Esophagus muscularis mucosa (tissue), 4 donors: Measurements from ENCODE around the gene CAMTA1. TPM values are rescaled to one million over a fixed set of nuclear protein-coding genes. Genes with fewer than 3 reads are reported as not detected.

Source experiments
- DNase-seq: peaks from one replicate; pipeline ENCODE4 v3.0.0-alpha.2; 2017; ENCODE audit errors: extremely low spot score
- H3K27ac ChIP-seq, 4 donors: fragments of 200-600 bp; sonication (generic); replicated peaks in 1 of 4; 1 replicate in 3 of 4; 2 replicates in 1 of 4; pipeline ENCODE4 v1.5.1; 2016 to 2019; ENCODE audit warnings: mild to moderate bottlenecking in 1 of 4
- H3K27me3 ChIP-seq, 4 donors: fragments of 200-600 bp; sonication (generic); one replicate each; pipeline versions ENCODE4 v1.5.1 to v1.6.0; 2016 to 2019
- H3K36me3 ChIP-seq, 4 donors: fragments of 200-600 bp; sonication (generic); one replicate each; pipeline ENCODE4 v1.5.1; 2016 to 2019
- H3K4me1 ChIP-seq, 4 donors: fragments of 200-600 bp; sonication (generic); one replicate each; pipeline ENCODE4 v1.5.1; 2016 to 2019
- H3K4me3 ChIP-seq, 4 donors: fragments of 200-600 bp; sonication (generic); 1 replicate in 2 of 4; 2 replicates in 2 of 4; pipeline ENCODE4 v1.5.1; 2016 to 2019; ENCODE audit warnings: mild to moderate bottlenecking in 4 of 4, moderate library complexity in 1 of 4
- H3K9me3 ChIP-seq, 4 donors: fragments of 200-600 bp; sonication (generic); 1 replicate in 3 of 4; 2 replicates in 1 of 4; pipeline ENCODE4 v1.5.1; 2016 to 2019
- EP300 ChIP-seq: sonication (generic); formaldehyde crosslinking; IDR thresholded peaks from one replicate; pipeline ENCODE4 v1.6.1; 2017; ENCODE audit warnings: antibody characterized with exemption
- POLR2A ChIP-seq: fragments of 450-650 bp; IDR thresholded peaks from one replicate; pipeline ENCODE4 v1.6.1; 2017; ENCODE audit warnings: antibody characterized with exemption, moderate library complexity, mild to moderate bottlenecking, low read depth
- POLR2AphosphoS5 ChIP-seq, 2 donors: sonication (generic); formaldehyde crosslinking; IDR thresholded peaks; one replicate each; pipeline ENCODE4 v1.6.1; 2017; ENCODE audit warnings: antibody characterized with exemption in 2 of 2
- whole genome bisulfite sequencing: methylation state at CpG from one replicate; pipeline ENCODE4 v1.1.5; 2018; 5-methylcytosine and 5-hydroxymethylcytosine counted together
- intact Hi-C: fragments of 100-400 bp; cut with DNase I; formaldehyde crosslinking; loops from one replicate; pipeline ENCODE4 v1.15.1; 2023
- total RNA-seq, 4 donors: library from RNA; depleted of rRNA; stranded (reverse); fragments of >200 nt; gene quantifications; one replicate each; pipeline versions ENCODE4 v1.1.0 to v1.2.1, GENCODE V29; 2016
- TF ChIP-seq, protein P1 (sequence below), 3 experiments: fragments of 200-600 bp in 2 of 3; fragments of 450-650 bp in 1 of 3; sonication (generic) in 2 of 3; IDR thresholded peaks; one replicate each; pipeline ENCODE4 v1.5.1; 2017 to 2019; ENCODE audit warnings: antibody characterized with exemption in 3 of 3, mild to moderate bottlenecking in 2 of 3, moderate library complexity in 1 of 3

The CAMTA1 gene
- total RNA-seq, 4 donors from 2014 or later, result 109 to 226 (median 139) TPM

DNA sequence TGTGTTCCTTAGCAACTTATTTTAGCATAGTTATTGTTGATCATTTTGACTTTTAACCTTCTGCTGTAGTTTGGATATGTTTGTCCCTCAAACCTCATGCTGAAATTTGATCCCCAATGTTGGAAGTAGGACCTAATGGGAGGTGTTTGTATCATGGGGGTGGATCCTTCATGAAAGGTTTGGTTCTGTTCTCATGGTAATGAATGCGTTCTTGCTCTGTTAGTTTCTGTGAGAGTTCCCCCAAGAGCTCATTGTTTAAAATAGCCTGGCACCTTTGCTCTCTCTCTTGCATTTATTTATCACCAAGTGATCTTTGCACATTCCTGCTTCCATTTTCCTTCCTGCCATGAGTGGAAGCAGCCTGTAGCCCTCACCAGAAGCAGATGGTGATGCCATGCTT, 613.7 kb downstream of the CAMTA1 start:
- intact Hi-C loops, result no loop called here

DNA sequence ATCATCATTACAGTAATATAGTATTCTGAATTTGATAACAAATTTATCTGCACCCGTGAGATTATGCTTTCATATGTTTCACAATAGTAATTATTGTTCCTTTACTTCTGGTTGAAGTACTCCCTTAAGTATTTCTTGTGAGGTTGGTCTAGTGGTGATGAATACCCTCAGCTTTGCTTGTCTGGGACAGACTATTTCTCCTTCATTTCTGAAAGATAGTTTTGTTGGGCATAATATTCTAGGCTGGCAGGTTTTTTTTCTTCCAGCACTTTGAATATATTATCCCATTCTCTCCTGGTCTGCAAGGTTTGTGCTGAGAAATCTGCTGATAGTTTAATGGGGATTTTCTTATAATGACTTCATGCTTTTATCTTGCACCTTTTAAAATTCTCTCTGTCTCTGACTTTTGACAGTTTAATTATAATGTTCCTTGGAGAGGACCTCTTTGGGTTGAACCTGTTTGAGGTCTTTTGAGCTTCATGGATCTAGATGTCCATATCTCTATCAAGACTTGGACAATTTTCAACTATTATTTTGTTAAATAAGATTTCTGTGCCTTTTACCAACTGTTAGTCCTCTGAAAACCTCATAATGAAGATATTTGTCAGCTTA, 614.4 kb downstream of the CAMTA1 start:
- intact Hi-C loops, result no loop called here
- H3K27ac ChIP-seq, result no peak overlapping the region
- no peak for DNase-seq
- H3K9me3 ChIP-seq, result peaks cover 0 to 25% (median 9%) of the 10 kb centered on the region in 4 donors
- peaks cover 0 to 10% (median 4%) of the 10 kb centered on the region in 4 donors for H3K4me1 ChIP-seq
- 93% methylated on average over 1 of the region's 1 CpG for WGBS
- no peak overlapping the region for H3K4me3 ChIP-seq
- H3K36me3 ChIP-seq, result no peaks in the 10 kb centered on the region
- no peaks in the 10 kb centered on the region for H3K27me3 ChIP-seq
- no peak for TF ChIP-seq POLR2AphosphoS5 (IDR thresholded peaks at IDR 0.05)
- no peak for TF ChIP-seq POLR2A
- TF ChIP-seq EP300, result no peak
- TF ChIP-seq, protein P1, sequence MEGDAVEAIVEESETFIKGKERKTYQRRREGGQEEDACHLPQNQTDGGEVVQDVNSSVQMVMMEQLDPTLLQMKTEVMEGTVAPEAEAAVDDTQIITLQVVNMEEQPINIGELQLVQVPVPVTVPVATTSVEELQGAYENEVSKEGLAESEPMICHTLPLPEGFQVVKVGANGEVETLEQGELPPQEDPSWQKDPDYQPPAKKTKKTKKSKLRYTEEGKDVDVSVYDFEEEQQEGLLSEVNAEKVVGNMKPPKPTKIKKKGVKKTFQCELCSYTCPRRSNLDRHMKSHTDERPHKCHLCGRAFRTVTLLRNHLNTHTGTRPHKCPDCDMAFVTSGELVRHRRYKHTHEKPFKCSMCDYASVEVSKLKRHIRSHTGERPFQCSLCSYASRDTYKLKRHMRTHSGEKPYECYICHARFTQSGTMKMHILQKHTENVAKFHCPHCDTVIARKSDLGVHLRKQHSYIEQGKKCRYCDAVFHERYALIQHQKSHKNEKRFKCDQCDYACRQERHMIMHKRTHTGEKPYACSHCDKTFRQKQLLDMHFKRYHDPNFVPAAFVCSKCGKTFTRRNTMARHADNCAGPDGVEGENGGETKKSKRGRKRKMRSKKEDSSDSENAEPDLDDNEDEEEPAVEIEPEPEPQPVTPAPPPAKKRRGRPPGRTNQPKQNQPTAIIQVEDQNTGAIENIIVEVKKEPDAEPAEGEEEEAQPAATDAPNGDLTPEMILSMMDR (IDR thresholded peaks at IDR 0.05), result no peak

More for the DNA sequence above, 613.7 kb downstream of the CAMTA1 start:
- 67% methylated on average over 1 of the region's 1 CpG for WGBS
- peaks cover 0 to 10% (median 4%) of the 10 kb centered on the region in 4 donors for H3K4me1 ChIP-seq
- DNase-seq, result no peak
- TF ChIP-seq POLR2AphosphoS5 (IDR thresholded peaks at IDR 0.05), result no peak
- no peak for TF ChIP-seq EP300
- TF ChIP-seq, protein P1 (IDR thresholded peaks at IDR 0.05), result no peak
- no peak for TF ChIP-seq POLR2A
- H3K27ac ChIP-seq, result no peak overlapping the region
- no peaks in the 10 kb centered on the region for H3K36me3 ChIP-seq
- no peaks in the 10 kb centered on the region for H3K27me3 ChIP-seq
- peaks cover 0 to 25% (median 9%) of the 10 kb centered on the region in 4 donors for H3K9me3 ChIP-seq
- no peak overlapping the region for H3K4me3 ChIP-seq

- peaks cover 0 to 19% (median 5%) of the 10 kb centered on the region in 4 donors for H3K9me3 ChIP-seq
- intact Hi-C loops, result no loop called here
- H3K27ac ChIP-seq, result no peak overlapping the region
- H3K27me3 ChIP-seq, result no peaks in the 10 kb centered on the region
- H3K4me3 ChIP-seq, result no peak overlapping the region
- TF ChIP-seq, protein P1 (IDR thresholded peaks at IDR 0.05), result no peak
- no peak for TF ChIP-seq POLR2AphosphoS5 (IDR thresholded peaks at IDR 0.05)
- 100% methylated on average over 1 of the region's 1 CpG for WGBS
- no peaks in the 10 kb centered on the region for H3K36me3 ChIP-seq
- no peak for DNase-seq
- H3K4me1 ChIP-seq, result peaks cover 0 to 10% (median 4%) of the 10 kb centered on the region in 4 donors
Measured at GRCh38 chr1:7400566-7400965, 615.3 kb downstream of the CAMTA1 start.

DNA sequence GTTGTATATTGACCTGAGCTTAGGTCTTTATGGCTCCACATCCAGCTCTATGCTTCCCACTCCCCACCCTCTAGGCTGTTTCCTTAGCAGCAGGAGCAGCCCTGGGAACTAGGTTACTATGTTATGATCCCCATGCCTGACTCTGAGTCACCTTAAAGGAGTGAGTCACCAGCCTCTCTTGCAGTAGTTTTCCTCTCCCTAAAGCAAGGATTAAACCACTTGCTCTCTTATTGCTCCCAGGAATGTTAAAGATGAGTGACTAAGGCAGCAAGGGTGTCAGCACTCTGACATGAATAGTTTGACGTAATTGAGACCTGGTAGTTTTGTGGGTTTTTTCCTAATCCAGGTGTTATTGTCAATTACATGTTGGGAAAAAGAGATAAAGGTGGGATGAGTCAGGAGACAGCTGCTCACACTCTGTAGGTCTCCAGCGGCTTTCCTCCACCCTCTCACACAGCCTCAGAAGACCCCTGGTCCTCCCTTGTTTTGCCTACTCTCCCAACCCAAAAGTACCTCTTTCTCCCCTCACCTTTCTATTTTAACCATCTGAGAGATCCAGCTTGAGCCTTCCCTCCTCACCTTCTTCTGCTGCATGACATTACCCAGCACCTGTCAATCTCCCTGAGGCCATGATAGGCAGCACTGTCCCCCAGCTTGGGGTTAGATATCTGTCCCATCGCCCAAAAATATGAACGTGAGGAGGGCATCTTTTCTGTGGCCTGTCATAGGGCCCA, 616.7 kb downstream of the CAMTA1 start:
- TF ChIP-seq, protein P1 (IDR thresholded peaks at IDR 0.05), result no peak
- TF ChIP-seq POLR2AphosphoS5 (IDR thresholded peaks at IDR 0.05) (peak in 1 of 2 donors; percentile 58), POLR2A (no peak), EP300 (no peak)
- Histone ChIP-seq H3K9me3 (peaks cover 0 to 12% (median 0%) of the 10 kb centered on the region in 4 donors), H3K36me3 (no peaks in the 10 kb centered on the region), H3K27me3 (no peaks in the 10 kb centered on the region), H3K4me1 (peaks cover 0 to 10% (median 4%) of the 10 kb centered on the region in 4 donors), H3K27ac (no peak overlapping the region), H3K4me3 (no peak overlapping the region)
- peak; percentile 77 for DNase-seq
- intact Hi-C loops, result no loop called here
- WGBS, result 78% methylated on average over 4 of the region's 4 CpGs
